GM10266 (cell line): ENCODE measurements around the gene AK9.
"Not testable (repeated sequence)": the region's sequence is repeated elsewhere in the genome, so short reads cannot be mapped to it uniquely, and the experiment has no call there.

ENCODE experiments used
- DNase-seq: peaks from one replicate; pipeline ENCODE4 v3.0.0; 2012; ENCODE audit errors: extremely low spot score
- TF ChIP-seq, protein P1 (sequence below): IDR thresholded peaks from 2 replicates; pipeline ENCODE4 v1.5.1; 2012; ENCODE audit warnings: mild to moderate bottlenecking, low read depth; ENCODE audit not compliant: control insufficient read depth, insufficient read depth; ENCODE audit errors: missing control alignments

AK9 gene

DNA sequence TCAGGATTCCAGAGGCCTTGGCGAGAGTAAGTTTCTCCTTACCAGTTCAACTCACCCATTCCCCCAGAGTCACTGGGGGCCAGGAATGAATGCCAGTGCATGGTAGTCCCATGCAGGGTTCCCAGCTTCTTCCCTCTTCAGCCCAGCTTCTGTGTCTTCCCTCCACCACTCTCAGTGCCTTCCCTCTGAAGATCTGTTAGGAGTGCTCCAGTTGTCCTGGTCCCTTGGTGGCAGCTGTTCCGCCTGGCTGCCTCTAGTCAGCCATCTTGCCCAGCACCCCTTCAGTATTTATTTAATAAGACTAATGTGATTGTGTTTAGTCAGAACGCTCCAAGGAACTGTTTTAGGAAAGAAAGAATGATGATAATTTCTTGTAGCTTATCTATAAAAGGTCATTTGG, 23.2 kb upstream of the AK9 start:
- DNase-seq, result no peak
- TF ChIP-seq, protein P1, sequence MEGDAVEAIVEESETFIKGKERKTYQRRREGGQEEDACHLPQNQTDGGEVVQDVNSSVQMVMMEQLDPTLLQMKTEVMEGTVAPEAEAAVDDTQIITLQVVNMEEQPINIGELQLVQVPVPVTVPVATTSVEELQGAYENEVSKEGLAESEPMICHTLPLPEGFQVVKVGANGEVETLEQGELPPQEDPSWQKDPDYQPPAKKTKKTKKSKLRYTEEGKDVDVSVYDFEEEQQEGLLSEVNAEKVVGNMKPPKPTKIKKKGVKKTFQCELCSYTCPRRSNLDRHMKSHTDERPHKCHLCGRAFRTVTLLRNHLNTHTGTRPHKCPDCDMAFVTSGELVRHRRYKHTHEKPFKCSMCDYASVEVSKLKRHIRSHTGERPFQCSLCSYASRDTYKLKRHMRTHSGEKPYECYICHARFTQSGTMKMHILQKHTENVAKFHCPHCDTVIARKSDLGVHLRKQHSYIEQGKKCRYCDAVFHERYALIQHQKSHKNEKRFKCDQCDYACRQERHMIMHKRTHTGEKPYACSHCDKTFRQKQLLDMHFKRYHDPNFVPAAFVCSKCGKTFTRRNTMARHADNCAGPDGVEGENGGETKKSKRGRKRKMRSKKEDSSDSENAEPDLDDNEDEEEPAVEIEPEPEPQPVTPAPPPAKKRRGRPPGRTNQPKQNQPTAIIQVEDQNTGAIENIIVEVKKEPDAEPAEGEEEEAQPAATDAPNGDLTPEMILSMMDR, result no peak

DNA sequence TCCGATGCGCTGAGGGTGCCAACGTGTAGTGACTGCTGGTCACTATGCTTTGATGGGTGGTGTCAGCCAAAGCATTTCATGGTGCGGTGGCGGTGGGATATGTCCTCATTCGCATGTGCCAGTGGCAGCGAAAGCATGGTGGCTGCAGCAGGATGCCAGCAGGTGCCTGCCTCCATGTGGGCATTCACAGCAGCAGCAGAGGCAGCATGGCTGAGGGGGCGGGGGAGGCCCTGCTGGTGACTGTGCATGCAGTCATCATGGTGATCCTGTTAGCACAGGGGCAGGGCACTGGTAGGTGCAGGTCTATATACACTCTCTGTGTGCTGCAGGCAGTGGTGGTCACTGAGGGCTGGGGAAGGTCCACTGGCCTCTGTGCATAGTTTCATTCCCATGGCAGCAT, 22.1 kb upstream of the AK9 start:
- TF ChIP-seq, protein P1, result no peak
- no peak for DNase-seq

DNA sequence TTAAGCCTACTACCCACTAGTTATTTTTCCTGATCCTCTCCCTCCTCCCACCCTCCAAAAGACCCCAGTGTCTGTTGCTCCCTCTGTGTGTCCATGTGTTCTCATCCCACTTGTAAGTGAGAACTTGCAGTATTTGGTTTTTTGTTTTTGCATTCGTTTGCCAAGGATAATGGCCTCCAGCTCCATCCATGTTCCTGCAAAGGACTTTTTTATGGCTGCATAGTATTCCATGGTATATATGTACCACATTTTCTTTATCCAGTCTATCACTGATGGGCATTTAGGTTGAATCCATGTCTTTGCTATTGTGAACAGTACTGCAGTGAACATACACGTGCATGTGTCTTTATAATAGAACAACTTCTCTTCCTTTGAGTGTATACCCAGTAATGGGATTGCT, 17.1 kb upstream of the AK9 start:
- DNase-seq, result not testable (repeated sequence)

DNA sequence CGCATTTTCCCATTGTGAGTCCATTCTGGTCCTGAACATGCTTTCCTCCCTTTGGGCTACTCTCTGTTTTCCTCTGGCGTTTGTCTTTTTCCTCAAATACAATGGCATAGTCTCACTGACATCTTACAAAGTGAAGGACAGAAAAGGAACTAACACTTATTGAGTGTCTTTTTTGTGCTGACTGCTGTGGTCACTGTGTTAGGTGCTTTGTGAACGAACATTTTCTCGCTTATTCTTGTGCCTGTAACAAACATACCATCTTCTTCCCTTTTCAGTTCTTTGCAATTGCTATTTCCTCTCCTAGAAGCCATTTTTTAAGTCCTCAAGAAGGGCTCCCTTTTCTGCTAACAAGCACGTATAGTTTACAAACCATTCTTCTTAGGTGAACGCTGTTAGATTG, 15.5 kb upstream of the AK9 start:
- DNase-seq, result no peak
- TF ChIP-seq, protein P1, result no peak

DNA sequence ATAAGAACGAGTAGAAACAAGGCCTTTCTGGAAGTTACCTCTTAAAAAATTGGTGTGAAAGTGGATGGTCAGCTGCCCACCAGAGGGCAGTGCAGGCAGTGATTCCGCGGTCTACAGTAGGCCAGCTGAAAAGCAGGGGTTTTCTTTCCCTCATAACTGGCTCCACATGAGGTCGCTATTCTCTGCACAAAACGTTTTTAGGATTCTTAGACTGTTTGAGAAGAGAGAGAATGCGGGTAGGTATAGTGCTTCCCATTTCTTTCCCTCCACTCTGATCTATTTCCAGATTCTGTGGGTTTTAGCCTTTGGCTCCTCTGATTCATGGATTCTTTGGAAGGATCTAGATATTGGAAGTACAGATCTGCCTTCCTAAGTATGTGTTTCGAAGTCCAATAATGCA, 14.3 kb upstream of the AK9 start:
- TF ChIP-seq, protein P1, result peak; percentile 95
- peak; percentile 67 for DNase-seq

DNA sequence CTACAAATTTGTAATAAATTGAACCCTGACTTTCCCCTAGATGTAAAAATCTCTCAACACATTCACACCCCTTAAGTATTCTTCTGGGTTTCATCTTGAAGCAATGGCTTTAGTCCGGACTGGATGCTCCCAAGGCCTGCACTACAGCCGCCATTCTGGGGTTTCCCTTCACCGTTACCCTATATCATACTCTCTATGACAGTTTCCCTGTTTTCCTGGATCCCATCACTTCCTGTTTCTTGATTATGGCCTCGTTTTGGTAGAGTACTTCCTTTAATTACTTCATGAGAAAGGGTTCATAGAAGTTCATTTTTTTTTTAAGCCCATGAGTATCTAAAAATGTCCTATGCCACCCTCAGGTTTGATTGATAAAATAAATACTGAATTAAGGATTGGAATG, 11.8 kb upstream of the AK9 start:
- TF ChIP-seq, protein P1, result no peak
- no peak for DNase-seq

DNA sequence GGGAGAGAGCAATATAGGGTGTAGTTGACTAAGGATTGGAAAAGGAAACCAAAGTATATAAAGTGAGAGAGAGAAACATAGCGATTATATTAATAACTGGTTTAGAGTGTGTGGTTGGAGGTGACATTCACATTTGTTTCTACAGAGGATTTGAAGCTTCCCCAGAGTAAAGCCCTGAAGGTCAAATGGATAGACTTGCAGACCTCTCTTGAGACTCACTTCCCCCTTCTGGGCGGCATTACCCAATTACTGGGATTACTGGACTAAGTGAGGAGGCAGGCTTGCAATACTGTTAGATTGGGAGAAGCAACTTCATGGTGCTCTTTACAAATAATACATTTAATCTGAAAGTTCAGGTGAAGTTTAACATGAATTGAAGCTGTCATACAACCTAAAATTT, 10.8 kb upstream of the AK9 start:
- TF ChIP-seq, protein P1, result no peak

DNA sequence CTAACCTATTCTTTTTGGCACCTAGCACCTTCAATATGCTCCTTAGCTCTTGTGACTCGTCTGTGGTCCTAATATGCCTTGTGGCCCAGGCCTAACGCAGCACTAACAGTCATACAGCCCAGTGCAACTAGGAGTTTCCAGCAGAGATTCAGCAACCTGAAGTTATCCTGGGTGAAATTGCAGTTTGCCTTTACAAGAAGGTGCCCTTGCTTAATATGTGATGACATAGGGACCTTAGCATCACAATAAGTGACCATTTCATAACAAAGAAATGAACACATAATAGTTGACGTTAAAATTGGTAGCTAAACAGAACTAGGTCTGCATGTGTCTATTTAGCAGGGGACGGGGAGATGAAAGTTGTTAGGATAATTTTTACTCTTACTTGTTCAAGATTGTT, 10.2 kb upstream of the AK9 start:
- TF ChIP-seq, protein P1, result no peak
- DNase-seq, result no peak

More for the DNA sequence above, 10.8 kb upstream of the AK9 start:
- no peak for DNase-seq
